Measurements from ENCODE around the gene SAA1. TPM values are rescaled to one million over a fixed set of nuclear protein-coding genes. Genes with fewer than 3 reads are reported as not detected.
A peak's percentile ranks its signal among the peaks of the same experiment; 100 is the strongest.

The SAA1 gene
- total and polyA plus RNA-seq, 10 of the 15 experiments (the other 5 are each of a cell fraction or from before 2014, with no cell fraction given), result 0.36 to 6.9 TPM; not detected in 8

- 95% methylated on average over 10 of the region's 10 CpGs for WGBS (ENCODE audit: insufficient coverage, insufficient replicate concordance, low lambda C conversion rate, missing lambda C conversion rate)
- Histone ChIP-seq H3K79me2 (ENCODE audit: control insufficient read depth, insufficient read depth, low read length) (peaks cover 56% of the 10 kb centered on the region), H3K4me1 (ENCODE audit: control insufficient read depth, insufficient read depth, low read length) (peaks cover 22% of the 10 kb centered on the region), H3K36me3 (ENCODE audit: control insufficient read depth in 2 of 2, insufficient read depth in 2 of 2, low read length in 1 of 2) (peaks cover 2 to 26% of the 10 kb centered on the region in 2 experiments), H3K4me2 (ENCODE audit: control insufficient read depth, insufficient read depth) (no peak overlapping the region), H3K4me3 (no peak overlapping the region), H3K9ac (ENCODE audit: control insufficient read depth, insufficient read depth, low read length) (no peak overlapping the region), H3K27ac (ENCODE audit: control insufficient read depth, insufficient read depth) (no peak overlapping the region), H2AFZ (ENCODE audit: control insufficient read depth, low read depth, low read length) (no peak overlapping the region), H3K27me3 (replicated peaks in 1 of 2; ENCODE audit: control insufficient read depth in 2 of 2, insufficient read depth in 2 of 2, low read length in 1 of 2) (no peaks in the 10 kb centered on the region), H4K20me1 (ENCODE audit: control insufficient read depth, insufficient read depth) (no peaks in the 10 kb centered on the region), H3K9me3 (replicated peaks; ENCODE audit: control insufficient read depth, insufficient read depth, low read length) (no peaks in the 10 kb centered on the region)
- intact Hi-C loops (cut with micrococcal nuclease; ENCODE audit: unreplicated experiment), result no loop called here
- in situ Hi-C loops (cut with MboI), result no loop called here
- DNase-seq (ENCODE audit: low read depth, low spot score) (no peak), ATAC-seq (peak; percentile 27; the same call in 2 of the 3 replicates), FAIRE-seq (no peak)
- no peak for TF ChIP-seq IKZF1 (conservative IDR thresholded peaks at IDR 0.05)
- TF ChIP-seq, protein P1, sequence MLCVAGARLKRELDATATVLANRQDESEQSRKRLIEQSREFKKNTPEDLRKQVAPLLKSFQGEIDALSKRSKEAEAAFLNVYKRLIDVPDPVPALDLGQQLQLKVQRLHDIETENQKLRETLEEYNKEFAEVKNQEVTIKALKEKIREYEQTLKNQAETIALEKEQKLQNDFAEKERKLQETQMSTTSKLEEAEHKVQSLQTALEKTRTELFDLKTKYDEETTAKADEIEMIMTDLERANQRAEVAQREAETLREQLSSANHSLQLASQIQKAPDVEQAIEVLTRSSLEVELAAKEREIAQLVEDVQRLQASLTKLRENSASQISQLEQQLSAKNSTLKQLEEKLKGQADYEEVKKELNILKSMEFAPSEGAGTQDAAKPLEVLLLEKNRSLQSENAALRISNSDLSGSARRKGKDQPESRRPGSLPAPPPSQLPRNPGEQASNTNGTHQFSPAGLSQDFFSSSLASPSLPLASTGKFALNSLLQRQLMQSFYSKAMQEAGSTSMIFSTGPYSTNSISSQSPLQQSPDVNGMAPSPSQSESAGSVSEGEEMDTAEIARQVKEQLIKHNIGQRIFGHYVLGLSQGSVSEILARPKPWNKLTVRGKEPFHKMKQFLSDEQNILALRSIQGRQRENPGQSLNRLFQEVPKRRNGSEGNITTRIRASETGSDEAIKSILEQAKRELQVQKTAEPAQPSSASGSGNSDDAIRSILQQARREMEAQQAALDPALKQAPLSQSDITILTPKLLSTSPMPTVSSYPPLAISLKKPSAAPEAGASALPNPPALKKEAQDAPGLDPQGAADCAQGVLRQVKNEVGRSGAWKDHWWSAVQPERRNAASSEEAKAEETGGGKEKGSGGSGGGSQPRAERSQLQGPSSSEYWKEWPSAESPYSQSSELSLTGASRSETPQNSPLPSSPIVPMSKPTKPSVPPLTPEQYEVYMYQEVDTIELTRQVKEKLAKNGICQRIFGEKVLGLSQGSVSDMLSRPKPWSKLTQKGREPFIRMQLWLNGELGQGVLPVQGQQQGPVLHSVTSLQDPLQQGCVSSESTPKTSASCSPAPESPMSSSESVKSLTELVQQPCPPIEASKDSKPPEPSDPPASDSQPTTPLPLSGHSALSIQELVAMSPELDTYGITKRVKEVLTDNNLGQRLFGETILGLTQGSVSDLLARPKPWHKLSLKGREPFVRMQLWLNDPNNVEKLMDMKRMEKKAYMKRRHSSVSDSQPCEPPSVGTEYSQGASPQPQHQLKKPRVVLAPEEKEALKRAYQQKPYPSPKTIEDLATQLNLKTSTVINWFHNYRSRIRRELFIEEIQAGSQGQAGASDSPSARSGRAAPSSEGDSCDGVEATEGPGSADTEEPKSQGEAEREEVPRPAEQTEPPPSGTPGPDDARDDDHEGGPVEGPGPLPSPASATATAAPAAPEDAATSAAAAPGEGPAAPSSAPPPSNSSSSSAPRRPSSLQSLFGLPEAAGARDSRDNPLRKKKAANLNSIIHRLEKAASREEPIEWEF (IDR thresholded peaks at IDR 0.05; ENCODE audit: insufficient replicate concordance, low read depth, low read length), result no peak
- no peak for TF ChIP-seq ZNF24 (IDR thresholded peaks at IDR 0.05)
- no peak for TF ChIP-seq KDM1A (IDR thresholded peaks at IDR 0.05; ENCODE audit: borderline replicate concordance)
- no peak for TF ChIP-seq ZNF687 (IDR thresholded peaks at IDR 0.05)
- no TSS peak for BruUV-seq (replicated peaks)
- CTCF ChIA-PET, result interaction anchor here (0.6 to 2.9 kb wide), 6 partner anchors 9 to 199 kb away, joined by 3 to 25 read pairs (median 6); no protein-coding TSS in a partner anchor
- SMC1A ChIA-PET (ENCODE audit: uncharacterized antibody, unreplicated experiment), result interaction anchor here (0.7 to 5.4 kb wide), 8 partner anchors 7 to 210 kb away, joined by 3 to 40 read pairs (median 8); partner anchors contain the start of gene HPS5
- POLR2A ChIA-PET, result interaction anchor here (1.0 to 1.2 kb wide), 3 partner anchors 11 to 13 kb away, joined by 3 read pairs; no protein-coding TSS in a partner anchor
- RAD21 ChIA-PET (ENCODE audit: unreplicated experiment), result interaction anchor here (1.0 to 6.1 kb wide), 5 partner anchors 19 to 213 kb away, joined by 3 to 29 read pairs (median 3); partner anchors contain the start of gene TSG101
Observed at GRCh38 chr11:18313965-18314763, 48.1 kb downstream of the SAA1 start.

Measured in GM12878 (cell line).